ENCODE data around the gene SEMA4D.
"Not testable (repeated sequence)": the region's sequence is repeated elsewhere in the genome, so short reads cannot be mapped to it uniquely, and the experiment has no call there.

Gene SEMA4D

DNA sequence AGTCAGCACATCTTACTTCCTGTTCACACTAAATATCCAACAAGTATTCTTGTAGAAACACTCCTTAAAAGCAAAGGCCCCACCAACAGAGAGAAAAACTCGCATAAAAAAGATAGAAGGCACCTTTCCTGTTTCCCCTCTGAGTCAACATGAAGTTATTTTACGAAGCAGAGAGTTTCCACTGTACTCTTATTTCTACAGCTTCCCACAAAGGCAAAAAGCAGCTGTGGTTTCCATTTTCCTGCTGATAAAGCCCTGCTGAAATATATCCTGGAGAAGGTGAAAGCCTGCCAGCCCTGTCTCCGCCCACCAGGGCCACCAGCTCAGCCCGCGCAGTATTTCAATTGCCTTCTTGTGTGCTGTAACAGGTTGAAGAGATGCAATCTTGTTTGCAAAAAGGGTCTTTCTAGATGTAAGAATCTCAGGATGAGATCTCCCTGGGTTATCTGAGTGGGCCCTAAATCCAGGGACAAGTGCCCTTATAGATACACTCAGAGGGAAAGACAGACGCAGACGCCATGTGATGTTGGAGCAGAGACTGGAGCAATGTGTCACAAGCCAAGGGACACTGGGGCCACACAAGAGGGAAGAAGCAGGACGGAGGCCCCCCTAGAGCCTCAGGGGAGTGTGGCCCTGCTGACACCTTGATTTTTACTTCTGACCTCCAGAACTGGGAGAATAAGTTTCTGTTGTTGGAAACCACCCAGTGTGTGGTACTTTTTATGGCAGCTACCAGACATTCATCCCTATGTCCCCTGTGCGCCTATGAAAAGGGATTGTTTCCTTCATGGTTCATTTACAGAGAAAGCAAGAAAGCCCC is 19.9 kb downstream of the SEMA4D start:
- DNase-seq (ENCODE audit: low read depth, low spot score), result no peak
- H3K9me3 ChIP-seq (ENCODE audit: insufficient read depth, low read length), result peaks cover 4% of the 10 kb centered on the region; the same call in 1 of the 2 replicates
- no peaks in the 10 kb centered on the region for H3K27me3 ChIP-seq (ENCODE audit: insufficient read depth, insufficient read length)
- H3K36me3 ChIP-seq (ENCODE audit: insufficient read depth, insufficient read length, low read length), result peaks cover 2% of the 10 kb centered on the region
- no peak overlapping the region for H3K9ac ChIP-seq (ENCODE audit: insufficient read length, low read depth)
- peaks cover 5% of the 10 kb centered on the region for H3K4me1 ChIP-seq (ENCODE audit: insufficient read depth, insufficient read length)
- H3K4me3 ChIP-seq (ENCODE audit: insufficient read length, low read depth), result no peak overlapping the region
- TF ChIP-seq YY1 (IDR thresholded peaks at IDR 0.05; ENCODE audit: insufficient read depth, insufficient read length), result no peak
- no peak for TF ChIP-seq SUZ12 (IDR thresholded peaks at IDR 0.05; ENCODE audit: extremely low read depth, insufficient read depth, insufficient read length)
- TF ChIP-seq ZNF274 (IDR thresholded peaks at IDR 0.05; ENCODE audit: low read depth, low read length), result no peak

DNA sequence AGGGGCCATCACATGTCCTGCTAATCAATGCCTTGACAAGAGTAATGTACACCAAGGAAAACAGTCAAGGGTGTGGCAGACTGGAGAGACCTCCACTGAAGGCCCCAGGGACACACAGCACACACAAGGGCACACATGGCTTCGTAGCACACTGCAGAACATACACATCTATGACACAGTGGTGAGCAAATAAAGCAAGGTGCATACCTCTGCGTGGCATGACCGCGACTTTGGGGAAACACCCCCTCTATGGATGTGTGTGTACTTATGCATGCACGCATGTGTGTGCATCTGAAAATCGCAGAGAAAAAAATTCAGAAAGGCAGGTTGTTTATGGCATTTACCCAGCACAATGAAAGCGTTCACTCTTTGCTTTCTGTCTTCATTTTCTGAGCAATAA is 20.5 kb downstream of the SEMA4D start:
- H3K9me3 ChIP-seq (ENCODE audit: insufficient read depth, low read length), result peaks cover 4% of the 10 kb centered on the region; the same call in 1 of the 2 replicates
- no peak for TF ChIP-seq YY1 (IDR thresholded peaks at IDR 0.05; ENCODE audit: insufficient read depth, insufficient read length)
- TF ChIP-seq ZNF274 (IDR thresholded peaks at IDR 0.05; ENCODE audit: low read depth, low read length), result no peak
- no peak for TF ChIP-seq SUZ12 (IDR thresholded peaks at IDR 0.05; ENCODE audit: extremely low read depth, insufficient read depth, insufficient read length)
- no peak overlapping the region for H3K9ac ChIP-seq (ENCODE audit: insufficient read length, low read depth)
- H3K4me3 ChIP-seq (ENCODE audit: insufficient read length, low read depth), result no peak overlapping the region
- H3K27me3 ChIP-seq (ENCODE audit: insufficient read depth, insufficient read length), result no peaks in the 10 kb centered on the region
- H3K4me1 ChIP-seq (ENCODE audit: insufficient read depth, insufficient read length), result peaks cover 5% of the 10 kb centered on the region
- DNase-seq (ENCODE audit: low read depth, low spot score), result no peak
- peaks cover 2% of the 10 kb centered on the region for H3K36me3 ChIP-seq (ENCODE audit: insufficient read depth, insufficient read length, low read length)

DNA sequence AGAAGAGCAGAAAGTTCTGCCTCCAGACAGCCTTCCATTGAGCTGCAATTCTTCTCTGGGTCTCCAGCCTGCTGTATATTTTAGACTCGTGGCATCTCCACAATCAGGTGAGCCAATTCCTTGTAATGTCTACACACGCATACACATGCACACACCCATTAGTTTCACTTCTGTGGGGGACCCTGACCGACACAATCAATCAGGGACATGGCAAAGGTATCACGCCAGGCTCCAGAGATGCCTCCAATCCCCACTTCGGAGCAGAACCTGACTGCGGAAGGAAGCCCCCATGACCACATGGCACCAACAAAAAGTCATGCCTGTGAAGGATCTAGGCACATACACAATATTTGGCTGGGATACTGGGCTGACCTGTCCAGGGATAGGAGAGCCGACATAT is 21.4 kb downstream of the SEMA4D start:
- no peaks in the 10 kb centered on the region for H3K4me1 ChIP-seq (ENCODE audit: insufficient read depth, insufficient read length)
- H3K9ac ChIP-seq (ENCODE audit: insufficient read length, low read depth), result no peak overlapping the region
- H3K4me3 ChIP-seq (ENCODE audit: insufficient read length, low read depth), result no peak overlapping the region
- peaks cover 2% of the 10 kb centered on the region for H3K36me3 ChIP-seq (ENCODE audit: insufficient read depth, insufficient read length, low read length)
- TF ChIP-seq SUZ12 (IDR thresholded peaks at IDR 0.05; ENCODE audit: extremely low read depth, insufficient read depth, insufficient read length), result no peak
- no peak for TF ChIP-seq YY1 (IDR thresholded peaks at IDR 0.05; ENCODE audit: insufficient read depth, insufficient read length)
- no peak for TF ChIP-seq ZNF274 (IDR thresholded peaks at IDR 0.05; ENCODE audit: low read depth, low read length)
- H3K9me3 ChIP-seq (ENCODE audit: insufficient read depth, low read length), result peaks cover 4% of the 10 kb centered on the region; the same call in 1 of the 2 replicates
- H3K27me3 ChIP-seq (ENCODE audit: insufficient read depth, insufficient read length), result no peaks in the 10 kb centered on the region
- no peak for DNase-seq (ENCODE audit: low read depth, low spot score)

DNA sequence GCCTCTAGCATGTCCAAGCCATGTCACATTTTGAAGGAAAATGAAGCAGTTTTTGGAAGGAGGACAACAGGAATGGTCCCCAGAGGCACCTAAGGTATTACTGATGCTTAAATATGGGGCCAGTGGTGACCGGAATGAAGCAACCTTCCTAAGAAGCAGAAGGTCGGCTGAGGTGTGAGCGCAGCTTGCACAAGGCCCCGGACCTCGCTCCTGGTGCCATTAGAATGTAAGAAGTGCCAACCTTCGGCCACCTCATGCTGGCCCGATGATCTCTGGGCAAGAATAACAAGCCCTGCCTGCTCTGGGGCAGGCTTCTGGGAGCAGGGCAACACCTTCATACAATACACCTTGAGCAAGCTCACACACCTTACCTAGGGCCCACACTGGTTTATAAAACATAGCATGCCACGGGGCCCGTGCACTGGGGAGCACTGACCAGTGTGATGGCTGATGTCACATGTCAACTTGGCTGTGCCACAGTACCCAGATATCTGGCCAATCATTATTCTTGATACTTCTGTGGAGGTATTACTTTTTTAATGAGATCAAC is 21.9 kb downstream of the SEMA4D start:
- Histone ChIP-seq H3K4me3 (ENCODE audit: insufficient read length, low read depth) (no peak overlapping the region), H3K9me3 (ENCODE audit: insufficient read depth, low read length) (peaks cover 4% of the 10 kb centered on the region; the same call in 1 of the 2 replicates), H3K4me1 (ENCODE audit: insufficient read depth, insufficient read length) (no peaks in the 10 kb centered on the region), H3K9ac (ENCODE audit: insufficient read length, low read depth) (no peak overlapping the region), H3K36me3 (ENCODE audit: insufficient read depth, insufficient read length, low read length) (peaks cover 2% of the 10 kb centered on the region), H3K27me3 (ENCODE audit: insufficient read depth, insufficient read length) (no peaks in the 10 kb centered on the region)
- TF ChIP-seq ZNF274 (IDR thresholded peaks at IDR 0.05; ENCODE audit: low read depth, low read length) (no peak), YY1 (IDR thresholded peaks at IDR 0.05; ENCODE audit: insufficient read depth, insufficient read length) (no peak), SUZ12 (IDR thresholded peaks at IDR 0.05; ENCODE audit: extremely low read depth, insufficient read depth, insufficient read length) (no peak)
- DNase-seq (ENCODE audit: low read depth, low spot score), result no peak

DNA sequence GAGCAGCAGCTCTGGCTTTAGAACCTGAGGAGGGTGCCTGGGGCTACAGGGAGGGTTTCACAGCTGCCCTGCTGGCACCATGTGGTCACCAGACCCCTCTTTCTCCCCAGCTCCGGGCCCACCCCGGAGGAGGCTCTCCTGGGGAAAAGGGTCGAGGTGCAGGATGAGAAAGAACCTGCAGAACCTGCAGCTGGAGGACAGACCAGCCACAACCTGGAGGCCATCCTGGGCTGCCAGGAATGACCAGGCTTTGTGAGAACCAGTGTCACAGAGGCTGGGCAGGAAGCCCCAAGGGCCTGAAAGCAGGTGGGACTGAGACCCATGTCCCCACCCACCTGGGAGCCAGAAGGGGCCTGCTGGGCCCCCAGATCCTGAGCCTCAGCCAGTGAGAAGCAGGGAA is 23.0 kb downstream of the SEMA4D start:
- peaks cover 4% of the 10 kb centered on the region; the same call in 1 of the 2 replicates for H3K9me3 ChIP-seq (ENCODE audit: insufficient read depth, low read length)
- DNase-seq (ENCODE audit: low read depth, low spot score), result no peak
- peaks cover 2% of the 10 kb centered on the region for H3K36me3 ChIP-seq (ENCODE audit: insufficient read depth, insufficient read length, low read length)
- H3K4me3 ChIP-seq (ENCODE audit: insufficient read length, low read depth), result no peak overlapping the region
- H3K27me3 ChIP-seq (ENCODE audit: insufficient read depth, insufficient read length), result no peaks in the 10 kb centered on the region
- TF ChIP-seq YY1 (IDR thresholded peaks at IDR 0.05; ENCODE audit: insufficient read depth, insufficient read length), result no peak
- no peak for TF ChIP-seq SUZ12 (IDR thresholded peaks at IDR 0.05; ENCODE audit: extremely low read depth, insufficient read depth, insufficient read length)
- TF ChIP-seq ZNF274 (IDR thresholded peaks at IDR 0.05; ENCODE audit: low read depth, low read length), result no peak
- H3K4me1 ChIP-seq (ENCODE audit: insufficient read depth, insufficient read length), result no peaks in the 10 kb centered on the region
- H3K9ac ChIP-seq (ENCODE audit: insufficient read length, low read depth), result no peak overlapping the region

DNA sequence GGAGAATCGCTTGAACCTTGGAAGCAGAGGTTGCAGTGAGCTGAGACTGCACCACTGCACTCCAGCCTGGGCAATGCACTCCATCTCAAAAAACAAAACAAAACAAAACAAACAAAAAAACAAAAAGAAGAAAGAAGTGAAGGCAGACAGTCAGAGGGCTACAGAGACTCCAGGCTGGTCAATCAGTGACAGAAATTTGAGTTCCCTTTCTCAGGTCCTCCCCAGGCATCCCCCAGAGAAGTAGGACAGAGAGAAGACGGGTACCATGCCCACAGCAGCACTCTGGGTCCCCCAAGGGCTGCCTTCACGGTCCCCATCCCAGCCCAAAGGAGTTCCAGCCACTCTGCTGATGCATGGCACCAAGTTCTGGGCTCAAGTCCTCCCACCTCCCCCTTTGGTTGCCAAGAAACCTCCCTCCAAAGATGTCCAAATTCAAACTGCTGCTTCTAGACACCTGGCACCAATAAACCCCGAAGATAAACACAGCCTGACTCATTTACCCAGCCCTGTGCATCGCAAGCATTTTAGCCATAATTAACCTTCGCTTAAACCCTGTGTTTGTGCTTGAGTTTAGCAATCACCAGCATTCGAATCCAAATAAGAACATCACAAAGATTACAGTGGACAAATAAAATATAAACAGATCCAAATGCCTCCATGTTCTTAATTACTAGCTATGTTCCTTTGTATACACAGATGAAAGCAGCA is 24.0 kb downstream of the SEMA4D start:
- no peak for DNase-seq (ENCODE audit: low read depth, low spot score)
- no peaks in the 10 kb centered on the region for H3K27me3 ChIP-seq (ENCODE audit: insufficient read depth, insufficient read length)
- no peak overlapping the region for H3K9ac ChIP-seq (ENCODE audit: insufficient read length, low read depth)
- H3K4me3 ChIP-seq (ENCODE audit: insufficient read length, low read depth), result no peak overlapping the region
- H3K4me1 ChIP-seq (ENCODE audit: insufficient read depth, insufficient read length), result no peaks in the 10 kb centered on the region
- TF ChIP-seq SUZ12 (IDR thresholded peaks at IDR 0.05; ENCODE audit: extremely low read depth, insufficient read depth, insufficient read length) (no peak), YY1 (IDR thresholded peaks at IDR 0.05; ENCODE audit: insufficient read depth, insufficient read length) (no peak), ZNF274 (IDR thresholded peaks at IDR 0.05; ENCODE audit: low read depth, low read length) (no peak)
- H3K9me3 ChIP-seq (ENCODE audit: insufficient read depth, low read length), result peaks cover 2% of the 10 kb centered on the region; the same call in 1 of the 2 replicates
- peaks cover 2% of the 10 kb centered on the region for H3K36me3 ChIP-seq (ENCODE audit: insufficient read depth, insufficient read length, low read length)

DNA sequence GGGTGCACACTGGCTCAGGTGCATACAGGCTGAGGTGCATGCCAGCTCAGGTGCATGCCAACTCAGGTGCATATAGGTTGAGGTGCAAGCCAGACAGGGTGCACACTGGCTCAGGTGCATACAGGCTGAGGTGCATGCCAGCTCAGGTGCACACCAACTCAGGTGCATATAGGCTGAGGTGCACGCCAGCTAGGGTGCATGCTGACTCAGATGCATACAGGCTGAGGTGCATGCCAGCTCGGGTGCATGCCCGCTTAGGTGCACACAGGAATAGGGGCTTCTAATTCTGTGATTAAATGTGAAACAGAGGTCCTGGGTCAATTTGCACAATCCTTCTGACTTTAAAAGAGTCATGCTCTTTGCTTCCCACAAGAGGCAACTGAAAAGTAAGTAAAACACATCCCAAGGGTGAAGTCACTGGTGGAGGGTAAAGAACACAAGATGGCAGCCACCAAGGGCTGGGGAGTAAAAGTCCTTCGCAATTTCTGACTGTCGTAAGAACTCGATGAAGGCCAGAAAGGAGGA is 26.1 kb downstream of the SEMA4D start:
- H3K4me1 ChIP-seq (ENCODE audit: insufficient read depth, insufficient read length); H3K9ac ChIP-seq (ENCODE audit: insufficient read length, low read depth); H3K27me3 ChIP-seq (ENCODE audit: insufficient read depth, insufficient read length); H3K4me3 ChIP-seq (ENCODE audit: insufficient read length, low read depth); H3K9me3 ChIP-seq (ENCODE audit: insufficient read depth, low read length); H3K36me3 ChIP-seq (ENCODE audit: insufficient read depth, insufficient read length, low read length); DNase-seq (ENCODE audit: low read depth, low spot score): not testable (repeated sequence)

All from NT2/D1 (cell line).